GM23338 (cell line): ENCODE data around the gene CCDC183. TPM values are rescaled to one million over a fixed set of nuclear protein-coding genes. Genes with fewer than 3 reads are reported as not detected.

Source experiments
- ATAC-seq: fragments of 200-7000 bp; cut with Tn5 transposase; 3 replicates; pipeline ENCODE4 v1.9.1; 2020
- DNase-seq: peaks from one replicate; pipeline ENCODE4 v3.0.0-alpha.2; 2015; ENCODE audit warnings: low spot score
- H2AFZ ChIP-seq: fragments of 200-600 bp; sonication (generic); 2 replicates; pipeline ENCODE4 v1.8.0; 2016; ENCODE audit warnings: antibody characterized with exemption, mild to moderate bottlenecking, moderate library complexity
- H3F3A ChIP-seq: fragments of 200-600 bp; sonication (generic); replicated peaks from 2 replicates; pipeline ENCODE4 v1.8.0; 2017; ENCODE audit warnings: antibody characterized with exemption, mixed run types, low read depth
- H3K27ac ChIP-seq: fragments of 200-600 bp; sonication (generic); 2 replicates; pipeline ENCODE4 v1.6.1; 2016; ENCODE audit warnings: low read depth
- H3K27me3 ChIP-seq: fragments of 200-600 bp; sonication (generic); 2 replicates; pipeline ENCODE4 v1.8.0; 2016; ENCODE audit warnings: mild to moderate bottlenecking, mixed run types, moderate library complexity; ENCODE audit not compliant: insufficient read depth
- H3K36me3 ChIP-seq: fragments of 200-600 bp; sonication (generic); 2 replicates; pipeline ENCODE4 v1.8.0; 2016; ENCODE audit warnings: mild to moderate bottlenecking; ENCODE audit not compliant: insufficient read depth
- H3K4me1 ChIP-seq: fragments of 200-600 bp; sonication (generic); 2 replicates; pipeline ENCODE4 v1.8.0; 2016; ENCODE audit warnings: mild to moderate bottlenecking, moderate library complexity; ENCODE audit not compliant: insufficient read depth
- H3K4me2 ChIP-seq: fragments of 200-600 bp; sonication (generic); 2 replicates; pipeline ENCODE4 v1.7.1; 2017; ENCODE audit warnings: mixed run types
- H3K4me3 ChIP-seq: fragments of 200-600 bp; sonication (generic); 2 replicates; pipeline ENCODE4 v1.6.1; 2016; ENCODE audit warnings: mixed run types
- H3K79me2 ChIP-seq: fragments of 200-600 bp; sonication (generic); replicated peaks from 2 replicates; pipeline ENCODE4 v1.8.0; 2017; ENCODE audit warnings: mild to moderate bottlenecking; ENCODE audit not compliant: insufficient read depth
- H3K9me2 ChIP-seq: fragments of 200-600 bp; sonication (generic); 2 replicates; pipeline ENCODE4 v1.8.0; 2017; ENCODE audit not compliant: insufficient read depth
- H4K20me1 ChIP-seq: fragments of 200-600 bp; sonication (generic); replicated peaks from 2 replicates; pipeline ENCODE4 v1.8.0; 2017; ENCODE audit warnings: mild to moderate bottlenecking; ENCODE audit not compliant: insufficient read depth
- H3K27ac Mint-ChIP-seq: 2 replicates; pipeline ENCODE4 v1.8.0; 2020; ENCODE audit warnings: inconsistent platforms, mild to moderate bottlenecking, moderate library complexity, mixed read lengths
- H3K27me3 Mint-ChIP-seq: 3 replicates; pipeline ENCODE4 v1.8.0; 2022; ENCODE audit warnings: low read depth, mild to moderate bottlenecking, moderate library complexity, mixed read lengths, inconsistent platforms; ENCODE audit not compliant: insufficient read depth, poor library complexity
- H3K36me3 Mint-ChIP-seq: 3 replicates; pipeline ENCODE4 v1.8.0; 2021; ENCODE audit warnings: low read depth, mild to moderate bottlenecking, inconsistent platforms, moderate library complexity, mixed read lengths
- H3K4me1 Mint-ChIP-seq: 3 replicates; pipeline ENCODE4 v1.8.0; 2020; ENCODE audit warnings: mild to moderate bottlenecking, inconsistent platforms, mixed read lengths
- H3K4me3 Mint-ChIP-seq: 3 replicates; pipeline ENCODE4 v1.8.0; 2021; ENCODE audit warnings: moderate library complexity, mild to moderate bottlenecking, inconsistent platforms, mixed read lengths
- H3K9me3 Mint-ChIP-seq: 3 replicates; pipeline ENCODE4 v1.8.0; 2020; ENCODE audit warnings: moderate library complexity, mild to moderate bottlenecking, inconsistent platforms, mixed read lengths
- CREB1 ChIP-seq: fragments of 250-450 bp; sonication (Bioruptor Pico); IDR thresholded peaks from 2 replicates; pipeline ENCODE4 v1.5.0; 2020; ENCODE audit warnings: low read depth, mild to moderate bottlenecking, moderate library complexity
- EZH2 ChIP-seq: fragments of 200-600 bp; sonication (generic); IDR thresholded peaks from one replicate; pipeline ENCODE4 v1.8.0; 2017; ENCODE audit warnings: antibody characterized with exemption, mild to moderate bottlenecking, low read depth; ENCODE audit not compliant: unreplicated experiment
- EZH2phosphoT487 ChIP-seq: fragments of 200-600 bp; sonication (generic); IDR thresholded peaks from one replicate; pipeline ENCODE4 v1.8.1; 2018; ENCODE audit warnings: antibody characterized with exemption; ENCODE audit not compliant: unreplicated experiment
- JUNB ChIP-seq: IDR thresholded peaks from one replicate; pipeline ENCODE4 v1.6.1; 2016; ENCODE audit warnings: antibody characterized with exemption; ENCODE audit not compliant: unreplicated experiment
- NANOG ChIP-seq: IDR thresholded peaks from 2 replicates; pipeline ENCODE4 v1.6.1; 2016; ENCODE audit warnings: antibody characterized with exemption, borderline replicate concordance
- POLR2AphosphoS5 ChIP-seq: IDR thresholded peaks from 2 replicates; pipeline ENCODE4 v1.6.1; 2016; ENCODE audit warnings: antibody characterized with exemption, low read depth
- STAT1 ChIP-seq: IDR thresholded peaks from one replicate; pipeline ENCODE4 v1.6.1; 2016; ENCODE audit warnings: antibody characterized with exemption; ENCODE audit not compliant: unreplicated experiment
- ZNF114 ChIP-seq: fragments of 250-450 bp; sonication (Bioruptor Pico); IDR thresholded peaks from 2 replicates; pipeline ENCODE4 v1.5.0; 2020; ENCODE audit warnings: mild to moderate bottlenecking, moderate library complexity
- ZNF331 ChIP-seq: fragments of 250-450 bp; sonication (Bioruptor Pico); IDR thresholded peaks from 2 replicates; pipeline ENCODE4 v1.5.0; 2020; ENCODE audit warnings: low read depth, mild to moderate bottlenecking, moderate library complexity
- polyA plus RNA-seq: library from polyadenylated mRNA; unstranded; fragments of >200 nt; fragmentation: Nextera tagmentation; extraction: Ambion mirVana; gene quantifications from 2 replicates; pipeline ENCODE4 v1.2.1, GENCODE V29; 2016
- total RNA-seq: library from RNA; depleted of rRNA; stranded (reverse); fragments of >200 nt; shearing (Covaris generic); gene quantifications from 2 replicates; pipeline ENCODE4 v1.2.3, GENCODE V29; 2014
- TF ChIP-seq, protein P1 (sequence below): fragments of 250-450 bp; sonication (Bioruptor Pico); IDR thresholded peaks from 2 replicates; pipeline ENCODE4 v1.5.0; 2020; ENCODE audit warnings: mild to moderate bottlenecking, moderate library complexity
- TF ChIP-seq, protein P2 (sequence below): IDR thresholded peaks from 2 replicates; pipeline ENCODE4 v1.6.1; 2016; ENCODE audit warnings: antibody characterized with exemption
- TF ChIP-seq, protein P3 (sequence below): IDR thresholded peaks from one replicate; pipeline ENCODE4 v1.6.1; 2018; ENCODE audit warnings: antibody characterized with exemption; ENCODE audit not compliant: unreplicated experiment
- TF ChIP-seq, protein P4 (sequence below), 2 experiments: fragments of 200-600 bp in 1 of 2; sonication (generic) in 1 of 2; conservative IDR thresholded peaks; 2 replicates each; pipeline versions ENCODE4 v1.5.1 to v1.6.1; 2016 to 2017; ENCODE audit warnings: antibody characterized with exemption in 2 of 2, low read depth in 2 of 2, mild to moderate bottlenecking in 2 of 2, moderate library complexity in 1 of 2

Gene CCDC183
- total and polyA plus RNA-seq, 2 experiments from 2014 or later: 1.1 to 1.2 TPM

DNA sequence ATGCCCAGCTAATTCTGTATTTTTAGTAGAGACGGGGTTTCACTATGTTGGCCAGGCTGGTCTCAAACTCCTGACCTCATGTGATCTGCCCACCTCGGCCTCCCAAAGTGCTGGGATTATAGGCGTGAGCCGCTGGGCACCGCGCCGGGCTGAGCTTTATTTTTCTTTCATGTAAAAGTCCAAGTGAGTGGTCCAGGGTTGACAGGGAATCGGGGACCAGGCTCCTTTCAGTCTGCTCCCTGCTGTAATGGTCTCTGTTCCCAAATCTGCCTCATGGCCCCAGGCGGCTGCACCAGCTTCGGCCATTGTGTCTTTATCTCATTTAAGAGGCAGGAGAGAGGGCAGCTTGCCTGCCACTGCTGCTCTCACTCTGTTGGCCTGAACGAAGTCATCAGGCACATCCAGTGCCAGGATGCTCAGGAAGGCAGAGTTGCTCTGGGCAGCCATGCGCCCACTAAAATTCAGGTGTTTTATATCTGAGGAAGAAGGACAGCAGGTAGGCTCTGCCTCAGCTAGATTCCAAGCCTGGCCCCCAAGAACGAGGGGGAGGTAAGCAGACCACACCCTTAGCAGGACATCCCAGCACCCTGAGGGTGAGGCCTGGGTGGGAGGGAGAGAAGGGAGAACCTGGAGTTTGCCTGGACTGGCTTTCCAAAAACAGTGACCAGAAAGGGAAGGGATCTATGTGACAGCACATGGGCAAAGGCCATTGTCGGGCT lies 1.7 kb upstream of the CCDC183 start:
- Histone ChIP-seq H3K4me1 (peaks cover 16% of the 10 kb centered on the region), H3K4me2 (no peak overlapping the region), H3K79me2 (0 out of 2 replicates have a peak, but pooled peaks cover 4% of the 10 kb centered on the region), H3K36me3 (no peaks in the 10 kb centered on the region), H2AFZ (no peak overlapping the region), H3K27me3 (peaks cover 12% of the 10 kb centered on the region), H3K27ac (no peak overlapping the region), H3K9me2 (no peaks in the 10 kb centered on the region), H3K4me3 (no peak overlapping the region), H4K20me1 (peaks cover 14% of the 10 kb centered on the region), H3F3A (0 out of 2 replicates have a peak, but pooled peaks cover 6% of the 10 kb centered on the region)
- no peak for ATAC-seq
- H3K4me1 Mint-ChIP-seq: peaks cover 30% of the 10 kb centered on the region
- peaks cover 24% of the 10 kb centered on the region for H3K27me3 Mint-ChIP-seq
- peaks cover 8% of the 10 kb centered on the region; the same call in 2 of the 3 replicates for H3K36me3 Mint-ChIP-seq
- TF ChIP-seq NANOG (no peak), EZH2phosphoT487 (no peak), CREB1 (CRISPR knock-in tag) (no peak), JUNB (no peak), STAT1 (no peak), POLR2AphosphoS5 (no peak), ZNF114 (no peak), EZH2 (no peak), ZNF331 (CRISPR knock-in tag) (no peak)
- TF ChIP-seq, protein P1, sequence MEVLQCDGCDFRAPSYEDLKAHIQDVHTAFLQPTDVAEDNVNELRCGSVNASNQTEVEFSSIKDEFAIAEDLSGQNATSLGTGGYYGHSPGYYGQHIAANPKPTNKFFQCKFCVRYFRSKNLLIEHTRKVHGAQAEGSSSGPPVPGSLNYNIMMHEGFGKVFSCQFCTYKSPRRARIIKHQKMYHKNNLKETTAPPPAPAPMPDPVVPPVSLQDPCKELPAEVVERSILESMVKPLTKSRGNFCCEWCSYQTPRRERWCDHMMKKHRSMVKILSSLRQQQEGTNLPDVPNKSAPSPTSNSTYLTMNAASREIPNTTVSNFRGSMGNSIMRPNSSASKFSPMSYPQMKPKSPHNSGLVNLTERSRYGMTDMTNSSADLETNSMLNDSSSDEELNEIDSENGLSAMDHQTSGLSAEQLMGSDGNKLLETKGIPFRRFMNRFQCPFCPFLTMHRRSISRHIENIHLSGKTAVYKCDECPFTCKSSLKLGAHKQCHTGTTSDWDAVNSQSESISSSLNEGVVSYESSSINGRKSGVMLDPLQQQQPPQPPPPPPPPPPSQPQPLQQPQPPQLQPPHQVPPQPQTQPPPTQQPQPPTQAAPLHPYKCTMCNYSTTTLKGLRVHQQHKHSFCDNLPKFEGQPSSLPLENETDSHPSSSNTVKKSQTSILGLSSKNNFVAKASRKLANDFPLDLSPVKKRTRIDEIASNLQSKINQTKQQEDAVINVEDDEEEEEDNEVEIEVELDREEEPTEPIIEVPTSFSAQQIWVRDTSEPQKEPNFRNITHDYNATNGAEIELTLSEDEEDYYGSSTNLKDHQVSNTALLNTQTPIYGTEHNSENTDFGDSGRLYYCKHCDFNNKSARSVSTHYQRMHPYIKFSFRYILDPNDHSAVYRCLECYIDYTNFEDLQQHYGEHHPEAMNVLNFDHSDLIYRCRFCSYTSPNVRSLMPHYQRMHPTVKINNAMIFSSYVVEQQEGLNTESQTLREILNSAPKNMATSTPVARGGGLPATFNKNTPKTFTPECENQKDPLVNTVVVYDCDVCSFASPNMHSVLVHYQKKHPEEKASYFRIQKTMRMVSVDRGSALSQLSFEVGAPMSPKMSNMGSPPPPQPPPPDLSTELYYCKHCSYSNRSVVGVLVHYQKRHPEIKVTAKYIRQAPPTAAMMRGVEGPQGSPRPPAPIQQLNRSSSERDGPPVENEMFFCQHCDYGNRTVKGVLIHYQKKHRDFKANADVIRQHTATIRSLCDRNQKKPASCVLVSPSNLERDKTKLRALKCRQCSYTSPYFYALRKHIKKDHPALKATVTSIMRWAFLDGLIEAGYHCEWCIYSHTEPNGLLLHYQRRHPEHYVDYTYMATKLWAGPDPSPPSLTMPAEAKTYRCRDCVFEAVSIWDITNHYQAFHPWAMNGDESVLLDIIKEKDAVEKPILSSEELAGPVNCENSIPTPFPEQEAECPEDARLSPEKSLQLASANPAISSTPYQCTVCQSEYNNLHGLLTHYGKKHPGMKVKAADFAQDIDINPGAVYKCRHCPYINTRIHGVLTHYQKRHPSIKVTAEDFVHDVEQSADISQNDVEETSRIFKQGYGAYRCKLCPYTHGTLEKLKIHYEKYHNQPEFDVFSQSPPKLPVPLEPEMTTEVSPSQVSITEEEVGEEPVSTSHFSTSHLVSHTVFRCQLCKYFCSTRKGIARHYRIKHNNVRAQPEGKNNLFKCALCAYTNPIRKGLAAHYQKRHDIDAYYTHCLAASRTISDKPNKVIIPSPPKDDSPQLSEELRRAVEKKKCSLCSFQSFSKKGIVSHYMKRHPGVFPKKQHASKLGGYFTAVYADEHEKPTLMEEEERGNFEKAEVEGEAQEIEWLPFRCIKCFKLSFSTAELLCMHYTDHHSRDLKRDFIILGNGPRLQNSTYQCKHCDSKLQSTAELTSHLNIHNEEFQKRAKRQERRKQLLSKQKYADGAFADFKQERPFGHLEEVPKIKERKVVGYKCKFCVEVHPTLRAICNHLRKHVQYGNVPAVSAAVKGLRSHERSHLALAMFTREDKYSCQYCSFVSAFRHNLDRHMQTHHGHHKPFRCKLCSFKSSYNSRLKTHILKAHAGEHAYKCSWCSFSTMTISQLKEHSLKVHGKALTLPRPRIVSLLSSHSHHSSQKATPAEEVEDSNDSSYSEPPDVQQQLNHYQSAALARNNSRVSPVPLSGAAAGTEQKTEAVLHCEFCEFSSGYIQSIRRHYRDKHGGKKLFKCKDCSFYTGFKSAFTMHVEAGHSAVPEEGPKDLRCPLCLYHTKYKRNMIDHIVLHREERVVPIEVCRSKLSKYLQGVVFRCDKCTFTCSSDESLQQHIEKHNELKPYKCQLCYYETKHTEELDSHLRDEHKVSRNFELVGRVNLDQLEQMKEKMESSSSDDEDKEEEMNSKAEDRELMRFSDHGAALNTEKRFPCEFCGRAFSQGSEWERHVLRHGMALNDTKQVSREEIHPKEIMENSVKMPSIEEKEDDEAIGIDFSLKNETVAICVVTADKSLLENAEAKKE (CRISPR knock-in tag): no peak
- TF ChIP-seq, protein P2, sequence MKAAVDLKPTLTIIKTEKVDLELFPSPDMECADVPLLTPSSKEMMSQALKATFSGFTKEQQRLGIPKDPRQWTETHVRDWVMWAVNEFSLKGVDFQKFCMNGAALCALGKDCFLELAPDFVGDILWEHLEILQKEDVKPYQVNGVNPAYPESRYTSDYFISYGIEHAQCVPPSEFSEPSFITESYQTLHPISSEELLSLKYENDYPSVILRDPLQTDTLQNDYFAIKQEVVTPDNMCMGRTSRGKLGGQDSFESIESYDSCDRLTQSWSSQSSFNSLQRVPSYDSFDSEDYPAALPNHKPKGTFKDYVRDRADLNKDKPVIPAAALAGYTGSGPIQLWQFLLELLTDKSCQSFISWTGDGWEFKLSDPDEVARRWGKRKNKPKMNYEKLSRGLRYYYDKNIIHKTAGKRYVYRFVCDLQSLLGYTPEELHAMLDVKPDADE: no peak
- TF ChIP-seq, protein P3, sequence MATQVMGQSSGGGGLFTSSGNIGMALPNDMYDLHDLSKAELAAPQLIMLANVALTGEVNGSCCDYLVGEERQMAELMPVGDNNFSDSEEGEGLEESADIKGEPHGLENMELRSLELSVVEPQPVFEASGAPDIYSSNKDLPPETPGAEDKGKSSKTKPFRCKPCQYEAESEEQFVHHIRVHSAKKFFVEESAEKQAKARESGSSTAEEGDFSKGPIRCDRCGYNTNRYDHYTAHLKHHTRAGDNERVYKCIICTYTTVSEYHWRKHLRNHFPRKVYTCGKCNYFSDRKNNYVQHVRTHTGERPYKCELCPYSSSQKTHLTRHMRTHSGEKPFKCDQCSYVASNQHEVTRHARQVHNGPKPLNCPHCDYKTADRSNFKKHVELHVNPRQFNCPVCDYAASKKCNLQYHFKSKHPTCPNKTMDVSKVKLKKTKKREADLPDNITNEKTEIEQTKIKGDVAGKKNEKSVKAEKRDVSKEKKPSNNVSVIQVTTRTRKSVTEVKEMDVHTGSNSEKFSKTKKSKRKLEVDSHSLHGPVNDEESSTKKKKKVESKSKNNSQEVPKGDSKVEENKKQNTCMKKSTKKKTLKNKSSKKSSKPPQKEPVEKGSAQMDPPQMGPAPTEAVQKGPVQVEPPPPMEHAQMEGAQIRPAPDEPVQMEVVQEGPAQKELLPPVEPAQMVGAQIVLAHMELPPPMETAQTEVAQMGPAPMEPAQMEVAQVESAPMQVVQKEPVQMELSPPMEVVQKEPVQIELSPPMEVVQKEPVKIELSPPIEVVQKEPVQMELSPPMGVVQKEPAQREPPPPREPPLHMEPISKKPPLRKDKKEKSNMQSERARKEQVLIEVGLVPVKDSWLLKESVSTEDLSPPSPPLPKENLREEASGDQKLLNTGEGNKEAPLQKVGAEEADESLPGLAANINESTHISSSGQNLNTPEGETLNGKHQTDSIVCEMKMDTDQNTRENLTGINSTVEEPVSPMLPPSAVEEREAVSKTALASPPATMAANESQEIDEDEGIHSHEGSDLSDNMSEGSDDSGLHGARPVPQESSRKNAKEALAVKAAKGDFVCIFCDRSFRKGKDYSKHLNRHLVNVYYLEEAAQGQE: no peak
- TF ChIP-seq, protein P4, sequence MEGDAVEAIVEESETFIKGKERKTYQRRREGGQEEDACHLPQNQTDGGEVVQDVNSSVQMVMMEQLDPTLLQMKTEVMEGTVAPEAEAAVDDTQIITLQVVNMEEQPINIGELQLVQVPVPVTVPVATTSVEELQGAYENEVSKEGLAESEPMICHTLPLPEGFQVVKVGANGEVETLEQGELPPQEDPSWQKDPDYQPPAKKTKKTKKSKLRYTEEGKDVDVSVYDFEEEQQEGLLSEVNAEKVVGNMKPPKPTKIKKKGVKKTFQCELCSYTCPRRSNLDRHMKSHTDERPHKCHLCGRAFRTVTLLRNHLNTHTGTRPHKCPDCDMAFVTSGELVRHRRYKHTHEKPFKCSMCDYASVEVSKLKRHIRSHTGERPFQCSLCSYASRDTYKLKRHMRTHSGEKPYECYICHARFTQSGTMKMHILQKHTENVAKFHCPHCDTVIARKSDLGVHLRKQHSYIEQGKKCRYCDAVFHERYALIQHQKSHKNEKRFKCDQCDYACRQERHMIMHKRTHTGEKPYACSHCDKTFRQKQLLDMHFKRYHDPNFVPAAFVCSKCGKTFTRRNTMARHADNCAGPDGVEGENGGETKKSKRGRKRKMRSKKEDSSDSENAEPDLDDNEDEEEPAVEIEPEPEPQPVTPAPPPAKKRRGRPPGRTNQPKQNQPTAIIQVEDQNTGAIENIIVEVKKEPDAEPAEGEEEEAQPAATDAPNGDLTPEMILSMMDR (conservative IDR thresholded peaks at IDR 0.05; ENCODE audit: low read depth in 2 of 2): no peak
- H3K4me3 Mint-ChIP-seq: no peak overlapping the region
- DNase-seq: no peak
- no peak overlapping the region for H3K27ac Mint-ChIP-seq
- H3K9me3 Mint-ChIP-seq: no peaks in the 10 kb centered on the region
